Hematopoietic multipotent progenitor cell treated with erythropoietin and hydrocortisone succinate and interleukin-3 and kit ligand, for 8 days (in vitro differentiated cells): Measurements from ENCODE around the gene CIBAR2.
A peak's percentile ranks its signal among the peaks of the same experiment; 100 is the strongest.

Source experiments
- DNase-seq: peaks from one replicate; pipeline ENCODE4 v3.0.0-alpha.2; 2015

CIBAR2 gene

GRCh38 chr16:85101956-85102630, 10.2 kb downstream of the CIBAR2 start:
- no peak for DNase-seq

- DNase-seq = no peak
Measured at GRCh38 chr16:85100265-85100664, 12.0 kb downstream of the CIBAR2 start.

- no peak for DNase-seq
Measured at GRCh38 chr16:85098565-85098964, 13.7 kb downstream of the CIBAR2 start.

- DNase-seq = no peak
Measured at GRCh38 chr16:85096921-85097320, 15.4 kb downstream of the CIBAR2 start.

GRCh38 chr16:85094812-85095211, 17.5 kb downstream of the CIBAR2 start:
- DNase-seq = no peak

GRCh38 chr16:85094176-85094805, 18.0 kb downstream of the CIBAR2 start:
- DNase-seq = no peak

GRCh38 chr16:85093705-85094104, 18.6 kb downstream of the CIBAR2 start:
- no peak for DNase-seq

- no peak for DNase-seq
Measured at GRCh38 chr16:85092851-85093250, 19.4 kb downstream of the CIBAR2 start.

- no peak for DNase-seq
Measured at GRCh38 chr16:85092309-85092708, 20.0 kb downstream of the CIBAR2 start.

- DNase-seq = no peak
Measured at GRCh38 chr16:85091522-85091910, 20.8 kb downstream of the CIBAR2 start.

GRCh38 chr16:85090873-85091521, 21.3 kb downstream of the CIBAR2 start:
- no peak for DNase-seq

GRCh38 chr16:85090181-85090580, 22.1 kb downstream of the CIBAR2 start:
- no peak for DNase-seq

- no peak for DNase-seq
Measured at GRCh38 chr16:85089525-85089924, 22.7 kb downstream of the CIBAR2 start.

- DNase-seq = no peak
Measured at GRCh38 chr16:85088570-85089199, 23.6 kb downstream of the CIBAR2 start.

GRCh38 chr16:85087899-85088569, 24.2 kb downstream of the CIBAR2 start:
- no peak for DNase-seq

GRCh38 chr16:85086347-85087291, 25.7 kb downstream of the CIBAR2 start:
- peak; percentile 83 for DNase-seq

GRCh38 chr16:85085721-85086120, 26.6 kb downstream of the CIBAR2 start:
- DNase-seq = no peak

GRCh38 chr16:85084841-85085510, 27.3 kb downstream of the CIBAR2 start:
- no peak for DNase-seq

- no peak for DNase-seq
Measured at GRCh38 chr16:85083051-85083639, 29.1 kb downstream of the CIBAR2 start.

- DNase-seq = no peak
Measured at GRCh38 chr16:85082173-85083050, 29.9 kb downstream of the CIBAR2 start.
